ENCODE results near the gene NCKAP5L.

The NCKAP5L gene

DNA sequence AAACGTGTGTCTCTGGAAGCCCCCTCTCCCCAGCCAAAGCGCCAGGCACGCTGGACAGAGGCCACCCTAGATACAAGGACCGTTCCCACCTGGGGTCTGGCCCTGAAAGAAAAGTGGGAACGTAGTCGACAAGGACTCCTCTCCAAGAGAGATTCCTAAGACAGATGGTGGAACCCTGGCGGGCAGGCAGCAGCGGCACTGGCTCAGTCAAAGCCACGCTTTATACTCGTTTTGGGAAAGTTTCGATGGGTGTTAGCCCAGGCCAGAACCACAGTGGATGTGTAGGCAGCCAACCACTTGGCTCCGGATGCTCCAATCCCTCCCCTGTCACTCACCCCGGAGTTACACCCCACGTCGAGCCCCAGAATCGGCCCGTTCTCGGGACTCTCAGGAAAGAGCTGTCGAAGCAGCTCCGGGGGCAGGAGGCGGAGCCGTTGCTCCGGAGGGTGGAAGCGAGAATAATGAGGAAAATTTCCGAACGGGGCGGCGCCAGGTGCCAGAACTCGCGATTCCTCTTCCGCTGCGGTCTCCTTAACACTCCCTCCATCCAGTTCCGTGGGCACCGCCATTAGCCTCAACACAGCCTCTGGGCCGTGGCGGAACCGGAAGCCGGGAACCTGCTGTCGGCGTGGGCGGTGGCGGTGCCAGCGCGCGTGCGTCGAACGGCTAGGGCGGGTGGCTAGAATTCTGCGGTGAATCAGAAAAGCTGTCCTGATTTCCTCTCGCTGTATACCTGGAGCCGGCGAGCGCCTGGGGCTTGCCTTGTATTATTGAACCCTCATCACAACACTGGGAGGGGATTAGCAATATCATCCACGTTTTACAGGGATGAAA, 14.5 kb upstream of the NCKAP5L start, which contains the start of gene BCDIN3D:
Gene BCDIN3D, minus strand, starts transcription at position 588 of the 834 bp plus-strand sequence. Its CDS starts 19 bp downstream, at position 569.
- Histone ChIP-seq H3K27me3 (ENCODE audit: insufficient read depth, poor library complexity, severe bottlenecking) (no peaks in the 10 kb centered on the region), H3K9me3 (ENCODE audit: severe bottlenecking) (no peaks in the 10 kb centered on the region), H3K36me3 (ENCODE audit: low read depth) (no peaks in the 10 kb centered on the region), H3K4me1 (ENCODE audit: insufficient read depth, poor library complexity, severe bottlenecking) (peaks cover 6% of the 10 kb centered on the region), H3K4me3 (ENCODE audit: severe bottlenecking) (peak within 1 kb of the TSS; percentile 43), H3K27ac (ENCODE audit: poor library complexity, severe bottlenecking) (peak within 1 kb of the TSS; percentile 83)
- TF ChIP-seq, protein P1, sequence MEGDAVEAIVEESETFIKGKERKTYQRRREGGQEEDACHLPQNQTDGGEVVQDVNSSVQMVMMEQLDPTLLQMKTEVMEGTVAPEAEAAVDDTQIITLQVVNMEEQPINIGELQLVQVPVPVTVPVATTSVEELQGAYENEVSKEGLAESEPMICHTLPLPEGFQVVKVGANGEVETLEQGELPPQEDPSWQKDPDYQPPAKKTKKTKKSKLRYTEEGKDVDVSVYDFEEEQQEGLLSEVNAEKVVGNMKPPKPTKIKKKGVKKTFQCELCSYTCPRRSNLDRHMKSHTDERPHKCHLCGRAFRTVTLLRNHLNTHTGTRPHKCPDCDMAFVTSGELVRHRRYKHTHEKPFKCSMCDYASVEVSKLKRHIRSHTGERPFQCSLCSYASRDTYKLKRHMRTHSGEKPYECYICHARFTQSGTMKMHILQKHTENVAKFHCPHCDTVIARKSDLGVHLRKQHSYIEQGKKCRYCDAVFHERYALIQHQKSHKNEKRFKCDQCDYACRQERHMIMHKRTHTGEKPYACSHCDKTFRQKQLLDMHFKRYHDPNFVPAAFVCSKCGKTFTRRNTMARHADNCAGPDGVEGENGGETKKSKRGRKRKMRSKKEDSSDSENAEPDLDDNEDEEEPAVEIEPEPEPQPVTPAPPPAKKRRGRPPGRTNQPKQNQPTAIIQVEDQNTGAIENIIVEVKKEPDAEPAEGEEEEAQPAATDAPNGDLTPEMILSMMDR (IDR thresholded peaks at IDR 0.05; ENCODE audit: poor library complexity, severe bottlenecking) = no peak
- ATAC-seq (ENCODE audit: low read depth) (peak; percentile 94), DNase-seq (ENCODE audit: low spot score) (peak; percentile 94)

DNA sequence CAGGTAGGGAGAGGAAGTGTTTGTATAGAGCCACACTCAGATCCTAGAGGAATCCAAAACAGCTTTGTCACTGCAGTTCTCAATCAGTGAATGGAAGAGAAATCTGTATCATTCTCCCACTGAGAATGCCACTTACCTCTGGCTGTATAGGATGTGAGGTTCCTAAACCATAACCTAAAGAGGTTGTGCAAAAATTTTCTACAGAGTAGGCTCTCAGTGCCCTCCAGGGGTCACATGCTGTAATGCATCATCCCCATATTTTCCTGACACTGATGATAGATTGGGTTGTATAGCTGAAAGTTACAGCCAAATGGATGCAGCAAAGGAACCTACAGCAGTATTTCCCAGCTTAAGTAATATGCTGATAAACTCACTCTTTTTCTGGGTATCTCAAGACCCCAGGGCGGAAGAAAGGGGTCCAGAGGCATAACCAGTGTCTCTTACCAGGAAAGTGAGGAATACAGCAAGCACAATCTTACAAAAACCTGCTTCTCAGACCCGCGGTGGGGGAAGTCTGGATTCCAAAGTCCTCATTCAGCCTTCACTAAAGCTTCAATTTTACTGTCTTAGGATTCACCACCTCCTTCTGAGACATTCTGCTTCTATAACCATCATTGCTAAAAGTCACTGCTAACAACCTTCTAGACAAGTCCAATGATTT, 10.9 kb upstream of the NCKAP5L start:
- Histone ChIP-seq H3K27me3 (ENCODE audit: insufficient read depth, poor library complexity, severe bottlenecking) (no peaks in the 10 kb centered on the region), H3K9me3 (ENCODE audit: severe bottlenecking) (no peaks in the 10 kb centered on the region), H3K4me1 (ENCODE audit: insufficient read depth, poor library complexity, severe bottlenecking) (peaks cover 6% of the 10 kb centered on the region), H3K27ac (ENCODE audit: poor library complexity, severe bottlenecking) (no peak overlapping the region), H3K4me3 (ENCODE audit: severe bottlenecking) (no peak overlapping the region), H3K36me3 (ENCODE audit: low read depth) (no peaks in the 10 kb centered on the region)
- no peak for ATAC-seq (ENCODE audit: low read depth)
- TF ChIP-seq, protein P1 (IDR thresholded peaks at IDR 0.05; ENCODE audit: poor library complexity, severe bottlenecking) = peak; percentile 77
- no peak for DNase-seq (ENCODE audit: low spot score)

DNA sequence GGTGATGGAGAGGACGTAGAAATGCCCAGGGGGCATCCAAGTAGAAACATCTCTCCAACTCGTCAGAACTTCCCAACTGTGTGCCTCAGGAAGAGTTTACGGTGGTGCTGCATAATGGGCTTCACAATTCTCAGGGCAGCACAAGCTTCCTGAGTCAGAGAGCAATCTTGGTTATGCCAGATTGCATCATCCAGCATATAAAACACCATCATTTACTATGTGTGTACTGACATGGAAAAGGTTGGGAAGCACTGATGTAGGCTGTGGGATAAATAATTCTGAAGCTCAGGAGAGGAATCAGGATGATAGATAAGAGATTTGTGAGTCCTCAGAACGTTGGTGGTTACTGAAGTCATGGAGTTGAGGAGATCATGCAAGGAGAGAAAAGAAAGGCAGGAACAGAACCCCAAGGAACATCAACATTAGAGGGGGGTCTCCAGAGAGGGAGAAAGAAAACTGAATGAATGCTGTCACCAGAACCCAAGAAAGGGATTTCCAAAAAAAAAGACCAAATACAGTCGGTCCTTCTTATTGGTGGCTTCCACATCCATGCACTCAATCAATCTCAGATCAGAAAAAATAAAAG, 4.7 kb upstream of the NCKAP5L start:
- Histone ChIP-seq H3K27me3 (ENCODE audit: insufficient read depth, poor library complexity, severe bottlenecking) (no peaks in the 10 kb centered on the region), H3K4me3 (ENCODE audit: severe bottlenecking) (no peak overlapping the region), H3K27ac (ENCODE audit: poor library complexity, severe bottlenecking) (no peak overlapping the region), H3K36me3 (ENCODE audit: low read depth) (no peaks in the 10 kb centered on the region), H3K4me1 (ENCODE audit: insufficient read depth, poor library complexity, severe bottlenecking) (peaks cover 9% of the 10 kb centered on the region), H3K9me3 (ENCODE audit: severe bottlenecking) (no peaks in the 10 kb centered on the region)
- no peak for ATAC-seq (ENCODE audit: low read depth)
- no peak for DNase-seq (ENCODE audit: low spot score)
- TF ChIP-seq, protein P1 (IDR thresholded peaks at IDR 0.05; ENCODE audit: poor library complexity, severe bottlenecking) = no peak

DNA sequence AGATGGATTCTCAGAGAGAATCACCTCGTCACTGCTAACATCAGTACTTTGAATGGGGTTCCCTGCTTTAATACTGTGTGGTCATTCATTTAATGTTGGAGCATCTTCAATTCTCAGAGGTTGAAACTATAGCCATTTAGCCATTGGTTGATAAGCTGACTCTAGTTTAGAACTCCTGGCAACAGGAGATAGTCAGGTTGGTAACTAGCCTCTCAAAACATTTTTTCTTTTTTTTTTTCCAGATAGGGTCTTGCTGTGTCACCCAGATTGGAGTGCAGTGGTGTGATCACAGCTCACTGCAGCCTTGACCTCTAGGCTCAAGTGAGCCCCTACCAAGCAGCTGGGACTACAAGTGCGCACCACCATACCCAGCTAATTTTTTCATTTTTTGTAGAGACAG, 3.5 kb upstream of the NCKAP5L start:
- H3K27ac ChIP-seq (ENCODE audit: poor library complexity, severe bottlenecking) = no peak overlapping the region
- no peak for ATAC-seq (ENCODE audit: low read depth)
- no peaks in the 10 kb centered on the region for H3K9me3 ChIP-seq (ENCODE audit: severe bottlenecking)
- TF ChIP-seq, protein P1 (IDR thresholded peaks at IDR 0.05; ENCODE audit: poor library complexity, severe bottlenecking) = no peak
- no peak for DNase-seq (ENCODE audit: low spot score)
- H3K4me3 ChIP-seq (ENCODE audit: severe bottlenecking) = no peak overlapping the region
- no peaks in the 10 kb centered on the region for H3K36me3 ChIP-seq (ENCODE audit: low read depth)
- peaks cover 12% of the 10 kb centered on the region for H3K4me1 ChIP-seq (ENCODE audit: insufficient read depth, poor library complexity, severe bottlenecking)
- no peaks in the 10 kb centered on the region for H3K27me3 ChIP-seq (ENCODE audit: insufficient read depth, poor library complexity, severe bottlenecking)
